GM12872 (cell line): ENCODE results near the gene UPK2.

Experiments
- TF ChIP-seq, protein P1 (sequence below): IDR thresholded peaks from 3 replicates; pipeline ENCODE4 v1.5.1; 2011; ENCODE audit warnings: low read depth, mild to moderate bottlenecking, low read length, moderate library complexity; ENCODE audit not compliant: insufficient read depth

UPK2 gene

DNA sequence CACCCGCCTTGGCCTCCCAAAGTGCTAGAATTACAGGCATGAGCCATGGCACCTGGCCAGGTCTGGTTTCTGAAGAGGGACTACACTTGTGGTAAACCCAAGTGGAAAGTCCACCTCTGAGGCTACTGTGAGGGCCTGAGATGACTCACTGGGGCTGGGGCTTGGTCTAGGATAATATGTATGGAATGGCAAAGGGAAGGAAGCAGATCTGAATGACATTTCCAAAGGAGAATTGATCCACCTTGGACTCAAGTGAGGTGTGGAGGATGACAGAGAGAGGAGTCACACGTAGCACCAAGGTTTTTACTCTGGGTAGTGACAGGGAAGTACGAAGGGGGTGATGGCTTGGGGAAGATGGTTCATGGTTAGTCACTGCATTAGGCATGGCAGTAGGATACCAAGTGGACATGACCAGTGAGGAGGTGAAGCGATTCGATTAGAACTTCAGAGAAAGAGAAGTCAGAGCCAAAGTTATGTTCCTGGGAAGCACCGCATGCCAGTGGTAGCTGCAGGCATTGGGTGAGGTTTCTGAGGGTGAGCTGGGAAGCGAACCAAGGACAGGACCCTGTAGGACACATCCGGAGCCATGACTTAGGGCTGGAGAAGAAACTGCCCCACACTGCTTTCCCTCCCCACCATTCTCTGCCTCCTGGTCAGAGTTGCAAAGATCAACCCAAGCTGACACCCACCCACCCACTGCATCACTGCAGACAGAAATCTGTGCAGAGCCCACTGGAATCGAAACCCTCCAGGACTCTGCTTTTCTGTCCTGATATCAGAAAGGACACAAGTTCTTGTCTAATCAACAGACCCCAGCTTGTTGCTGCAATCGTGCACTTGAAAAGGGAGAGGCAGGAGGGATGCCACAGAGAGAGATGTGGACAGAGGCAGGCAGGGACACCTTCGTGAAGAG, 17.4 kb upstream of the UPK2 start:
- TF ChIP-seq, protein P1, sequence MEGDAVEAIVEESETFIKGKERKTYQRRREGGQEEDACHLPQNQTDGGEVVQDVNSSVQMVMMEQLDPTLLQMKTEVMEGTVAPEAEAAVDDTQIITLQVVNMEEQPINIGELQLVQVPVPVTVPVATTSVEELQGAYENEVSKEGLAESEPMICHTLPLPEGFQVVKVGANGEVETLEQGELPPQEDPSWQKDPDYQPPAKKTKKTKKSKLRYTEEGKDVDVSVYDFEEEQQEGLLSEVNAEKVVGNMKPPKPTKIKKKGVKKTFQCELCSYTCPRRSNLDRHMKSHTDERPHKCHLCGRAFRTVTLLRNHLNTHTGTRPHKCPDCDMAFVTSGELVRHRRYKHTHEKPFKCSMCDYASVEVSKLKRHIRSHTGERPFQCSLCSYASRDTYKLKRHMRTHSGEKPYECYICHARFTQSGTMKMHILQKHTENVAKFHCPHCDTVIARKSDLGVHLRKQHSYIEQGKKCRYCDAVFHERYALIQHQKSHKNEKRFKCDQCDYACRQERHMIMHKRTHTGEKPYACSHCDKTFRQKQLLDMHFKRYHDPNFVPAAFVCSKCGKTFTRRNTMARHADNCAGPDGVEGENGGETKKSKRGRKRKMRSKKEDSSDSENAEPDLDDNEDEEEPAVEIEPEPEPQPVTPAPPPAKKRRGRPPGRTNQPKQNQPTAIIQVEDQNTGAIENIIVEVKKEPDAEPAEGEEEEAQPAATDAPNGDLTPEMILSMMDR: no peak

DNA sequence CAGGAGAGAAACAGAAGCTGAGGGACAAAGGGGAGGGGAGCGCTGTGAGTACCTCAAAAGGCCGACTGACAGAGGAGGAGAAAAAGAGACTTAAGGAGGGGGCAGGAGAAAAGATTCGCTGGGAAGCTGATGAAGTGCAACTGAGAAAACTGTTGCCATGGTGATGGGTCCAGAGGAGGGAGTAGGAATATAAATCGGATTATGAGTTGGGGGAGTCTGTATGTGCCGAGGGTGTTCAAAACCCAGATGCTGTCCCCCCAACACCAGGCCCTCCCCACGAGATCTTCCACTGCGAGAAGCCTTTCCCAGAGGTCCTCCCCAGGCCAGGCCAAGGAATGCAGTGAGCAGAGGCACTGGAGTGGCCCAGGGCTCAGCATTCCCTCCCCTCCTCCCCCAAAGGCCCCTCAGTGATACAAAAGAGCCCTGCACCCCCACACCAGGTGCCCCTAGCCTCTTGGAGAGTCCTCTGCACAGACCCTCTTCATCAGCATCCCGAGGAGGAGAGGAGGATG, 16.6 kb upstream of the UPK2 start:
- TF ChIP-seq, protein P1: no peak

DNA sequence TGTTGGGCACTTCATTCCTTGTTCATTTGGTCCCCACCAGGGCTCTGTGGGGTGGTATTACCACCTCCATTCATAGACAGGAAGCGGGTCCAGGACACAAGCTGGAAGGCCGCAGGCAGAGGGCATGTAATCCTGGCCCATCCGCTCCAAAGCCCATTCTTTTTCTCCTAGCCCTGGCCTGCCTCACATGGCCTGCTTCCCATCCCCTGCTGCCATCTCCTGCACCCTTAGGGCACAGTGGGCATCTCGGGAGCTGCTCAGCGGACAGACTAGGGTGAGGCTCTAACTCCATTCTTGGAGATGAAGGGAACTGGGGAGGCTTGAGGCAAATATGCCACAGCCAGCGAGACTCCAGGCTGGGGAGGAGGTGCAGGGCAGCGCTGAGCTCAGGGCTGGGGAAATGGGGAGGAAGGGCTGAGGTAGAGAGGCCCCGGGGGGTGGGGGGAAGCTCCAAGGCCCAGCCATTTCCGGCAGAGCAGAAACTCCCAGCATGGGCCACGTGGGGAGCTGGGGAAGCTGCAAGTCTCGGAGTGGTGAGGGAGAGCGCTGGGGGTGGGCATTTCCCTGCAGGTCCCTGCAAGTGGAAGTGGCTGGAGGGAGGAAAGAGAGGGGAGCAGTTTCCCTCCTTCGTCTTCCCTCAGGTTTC, 16.0 kb upstream of the UPK2 start:
- TF ChIP-seq, protein P1: no peak

DNA sequence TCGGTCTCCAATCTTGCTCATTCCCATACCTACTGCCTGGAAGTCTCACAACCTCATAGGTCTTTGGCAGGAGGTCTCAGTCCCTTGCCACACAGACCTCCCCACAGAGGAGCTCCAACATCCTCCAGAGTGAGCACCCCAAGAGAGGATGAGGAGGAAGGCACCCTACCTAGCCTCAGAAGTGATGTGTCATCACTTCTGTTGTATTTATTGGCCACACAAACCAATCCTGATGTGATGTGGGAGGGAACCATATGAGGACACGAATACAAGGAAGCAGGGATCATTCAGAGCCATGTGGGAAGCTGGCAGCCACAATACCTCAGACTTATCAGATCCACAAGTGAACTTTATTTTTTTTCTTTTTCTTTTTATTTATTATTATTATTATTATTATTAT, 9.0 kb upstream of the UPK2 start:
- TF ChIP-seq, protein P1: no peak

DNA sequence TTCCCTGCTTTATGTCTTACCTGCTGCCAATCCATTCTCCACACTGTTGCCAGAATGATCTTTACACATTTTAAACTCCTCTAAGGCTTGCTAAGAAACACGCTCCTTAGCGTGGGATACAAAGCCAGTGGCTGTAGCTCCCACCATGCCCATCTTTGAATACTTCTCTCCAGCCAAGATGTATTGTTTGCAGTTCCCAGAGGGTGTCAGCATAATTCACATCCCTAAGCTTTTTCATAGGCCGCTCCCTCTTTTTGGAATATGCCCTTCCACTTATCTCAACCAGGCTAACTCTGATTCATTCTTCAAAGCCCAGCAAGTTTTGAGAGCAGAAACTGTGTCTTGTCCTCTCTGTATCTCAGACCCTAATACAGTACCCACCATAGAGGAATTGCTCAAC, 8.1 kb upstream of the UPK2 start:
- TF ChIP-seq, protein P1: no peak

DNA sequence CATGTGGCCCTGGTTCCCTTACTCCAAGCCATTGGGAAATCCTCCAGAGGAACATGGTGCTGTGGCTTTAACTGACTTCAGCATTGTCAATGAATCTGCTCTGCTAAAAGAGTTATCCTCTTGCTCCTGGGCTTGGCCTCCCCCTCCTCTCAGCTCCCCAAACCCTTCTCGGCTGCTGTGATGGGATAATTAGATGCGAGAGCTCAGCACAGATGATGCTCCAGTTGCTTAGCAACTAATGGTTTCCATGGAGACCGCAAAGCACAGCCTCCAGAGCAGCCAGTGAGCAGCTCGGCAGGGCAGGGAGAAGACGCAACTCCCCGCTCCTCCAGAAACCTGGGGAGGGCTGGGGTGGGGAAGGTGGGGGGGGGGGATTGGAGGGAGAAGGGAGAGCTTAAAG, 2.8 kb upstream of the UPK2 start:
- TF ChIP-seq, protein P1: no peak

DNA sequence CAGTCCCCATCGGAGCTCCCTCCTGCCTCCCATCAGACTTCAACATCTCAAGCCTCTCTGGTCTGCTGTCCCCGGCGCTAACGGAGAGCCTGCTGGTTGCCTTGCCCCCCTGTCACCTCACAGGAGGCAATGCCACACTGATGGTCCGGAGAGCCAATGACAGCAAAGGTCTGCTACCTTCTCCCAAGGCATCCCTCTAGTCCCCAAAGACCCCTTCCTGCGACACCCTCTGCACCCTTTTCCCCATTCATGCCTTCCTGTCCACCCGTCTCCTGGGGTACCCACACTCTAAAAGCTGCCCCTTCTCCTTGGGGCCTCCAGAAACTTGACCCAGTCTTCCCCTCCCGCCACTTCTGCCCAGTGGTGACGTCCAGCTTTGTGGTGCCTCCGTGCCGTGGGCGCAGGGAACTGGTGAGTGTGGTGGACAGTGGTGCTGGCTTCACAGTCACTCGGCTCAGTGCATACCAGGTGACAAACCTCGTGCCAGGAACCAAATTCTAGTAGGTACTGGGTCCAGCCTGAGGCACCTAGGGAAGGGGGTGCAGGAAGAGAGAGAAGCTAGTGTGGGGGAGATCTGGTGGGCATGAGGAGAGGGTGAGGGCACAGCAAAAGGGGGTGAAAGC, 860 bp downstream of the UPK2 start:
- TF ChIP-seq, protein P1: no peak
